CD14-positive monocyte (primary cell): ENCODE results near the gene ZNF318. TPM values are rescaled to one million over a fixed set of nuclear protein-coding genes. Genes with fewer than 3 reads are reported as not detected.
A peak's percentile ranks its signal among the peaks of the same experiment; 100 is the strongest.

Source experiments
- DNase-seq, 3 donors: peaks; one replicate each; pipeline ENCODE4 v3.0.0-alpha.2; 2011 to 2022
- H2AFZ ChIP-seq: 2 replicates; pipeline ENCODE4 v1.6.0; 2012; ENCODE audit warnings: mild to moderate bottlenecking, low read depth, low read length, inconsistent platforms; ENCODE audit not compliant: insufficient read depth, poor library complexity, severe bottlenecking
- H3K27ac ChIP-seq, 2 donors: 1 replicate in 1 of 2; 2 replicates in 1 of 2; pipeline ENCODE4 v1.5.1; 2012 to 2013; ENCODE audit warnings: low read length in 2 of 2, control low read depth in 1 of 2, inconsistent platforms in 1 of 2, low read depth in 1 of 2, mild to moderate bottlenecking in 1 of 2
- H3K27me3 ChIP-seq, 2 donors: one replicate each; pipeline versions ENCODE4 v1.6.0 to v1.6.1; 2011 to 2013; ENCODE audit warnings: low read length in 2 of 2; ENCODE audit not compliant: control insufficient read depth in 2 of 2, insufficient read depth in 2 of 2
- H3K36me3 ChIP-seq, 2 donors: replicated peaks in 1 of 2; 1 replicate in 1 of 2; 2 replicates in 1 of 2; pipeline versions ENCODE4 v1.5.1 to v1.6.1; 2012 to 2013; ENCODE audit warnings: low read length in 2 of 2, control low read depth in 1 of 2, inconsistent platforms in 1 of 2, mild to moderate bottlenecking in 1 of 2; ENCODE audit not compliant: insufficient read depth in 2 of 2, control insufficient read depth in 1 of 2
- H3K4me1 ChIP-seq, 2 donors: 1 replicate in 1 of 2; 2 replicates in 1 of 2; pipeline versions ENCODE4 v1.5.1 to v1.6.1; 2012 to 2013; ENCODE audit warnings: low read length in 2 of 2, control low read depth in 1 of 2, inconsistent platforms in 1 of 2, mild to moderate bottlenecking in 1 of 2, moderate library complexity in 1 of 2; ENCODE audit not compliant: insufficient read depth in 2 of 2, control insufficient read depth in 1 of 2
- H3K4me2 ChIP-seq: replicated peaks from 2 replicates; pipeline ENCODE3; 2012; ENCODE audit warnings: low read length, moderate library complexity, mild to moderate bottlenecking; ENCODE audit not compliant: poor library complexity, severe bottlenecking; ENCODE audit errors: extremely low read depth
- H3K4me3 ChIP-seq, 3 experiments: fragments of 200-600 bp in 1 of 3; sonication (generic) in 1 of 3; replicated peaks in 1 of 3; 1 replicate in 2 of 3; 2 replicates in 1 of 3; pipeline ENCODE4 v1.5.1; 2011 to 2013; ENCODE audit warnings: low read length in 3 of 3, mild to moderate bottlenecking in 3 of 3, control low read depth in 2 of 3, low read depth in 2 of 3, inconsistent platforms in 1 of 3, moderate library complexity in 1 of 3
- H3K79me2 ChIP-seq: 2 replicates; pipeline ENCODE4 v1.6.0; 2012; ENCODE audit warnings: mild to moderate bottlenecking, control low read depth, inconsistent platforms, low read length, moderate library complexity; ENCODE audit not compliant: insufficient read depth
- H3K9ac ChIP-seq: 2 replicates; pipeline ENCODE4 v1.6.0; 2017; ENCODE audit warnings: low read length, mild to moderate bottlenecking; ENCODE audit not compliant: insufficient read depth, poor library complexity, severe bottlenecking
- H3K9me3 ChIP-seq, 2 donors: replicated peaks in 1 of 2; 1 replicate in 1 of 2; 2 replicates in 1 of 2; pipeline versions ENCODE4 v1.5.1 to v1.6.1; 2012 to 2013; ENCODE audit warnings: low read length in 2 of 2, control low read depth in 1 of 2; ENCODE audit not compliant: control insufficient read depth in 1 of 2, insufficient read depth in 1 of 2
- H4K20me1 ChIP-seq: 2 replicates; pipeline ENCODE4 v1.6.0; 2012; ENCODE audit warnings: mild to moderate bottlenecking, low read length, control low read depth, moderate library complexity; ENCODE audit not compliant: insufficient read depth
- H3K27ac Mint-ChIP-seq, 7 donors: one replicate each; pipeline ENCODE4 v1.8.0; 2020; ENCODE audit warnings: mild to moderate bottlenecking in 7 of 7, mixed read lengths in 7 of 7, moderate library complexity in 6 of 7, inconsistent platforms in 2 of 7
- H3K27me3 Mint-ChIP-seq, 3 donors: one replicate each; pipeline ENCODE4 v1.8.0; 2021 to 2022; ENCODE audit warnings: low read depth in 3 of 3, mild to moderate bottlenecking in 3 of 3, mixed read lengths in 3 of 3, moderate library complexity in 3 of 3, inconsistent platforms in 1 of 3
- H3K36me3 Mint-ChIP-seq, 2 donors: one replicate each; pipeline ENCODE4 v1.8.0; 2020; ENCODE audit warnings: mixed read lengths in 2 of 2, inconsistent platforms in 1 of 2, mild to moderate bottlenecking in 1 of 2
- H3K4me1 Mint-ChIP-seq: one replicate; pipeline ENCODE4 v1.8.0; 2020; ENCODE audit warnings: mild to moderate bottlenecking, mixed read lengths
- H3K4me3 Mint-ChIP-seq, 2 donors: one replicate each; pipeline ENCODE4 v1.8.0; 2020; ENCODE audit warnings: mild to moderate bottlenecking in 2 of 2, mixed read lengths in 2 of 2, moderate library complexity in 1 of 2
- H3K9me3 Mint-ChIP-seq, 7 donors: one replicate each; pipeline ENCODE4 v1.8.0; 2020 to 2022; ENCODE audit warnings: mixed read lengths in 7 of 7, mild to moderate bottlenecking in 6 of 7, moderate library complexity in 6 of 7, inconsistent platforms in 2 of 7
- CTCF ChIP-seq: fragments of 200-600 bp; IDR thresholded peaks from one replicate; pipeline ENCODE4 v1.8.0; 2022; ENCODE audit warnings: antibody characterized with exemption, mild to moderate bottlenecking
- WGBS: methylation state at CpG from one replicate; pipeline ENCODE4 v1.1.5; 2013; ENCODE audit warnings: missing lambda C conversion rate; ENCODE audit not compliant: insufficient coverage; 5-methylcytosine and 5-hydroxymethylcytosine counted together
- intact Hi-C, 2 donors: fragments of 100-400 bp; cut with micrococcal nuclease; formaldehyde crosslinking; loops; one replicate each; pipeline versions ENCODE4 v1.15.0 to v1.15.1; 2023
- polyA plus RNA-seq, 3 donors: library from polyadenylated mRNA; depleted of rRNA in 1 of 3; unstranded in 2 of 3; stranded (reverse) in 1 of 3; fragments of 300-500 nt in 2 of 3; fragments of >200 nt in 1 of 3; fragmentation: Illumina TruSeq in 2 of 3; gene quantifications; 1 replicate in 2 of 3; 2 replicates in 1 of 3; pipeline ENCODE4 v1.2.3, GENCODE V29; 2012 to 2021

Gene ZNF318
- polyA plus RNA-seq, 3 donors: 3.2 to 19.4 (median 3.6) TPM

GRCh38 chr6:43308990-43309477, 60.4 kb downstream of the ZNF318 start:
- Histone ChIP-seq H3K9me3 (no peaks in the 10 kb centered on the region), H3K27me3 (no peaks in the 10 kb centered on the region), H3K36me3 (no peaks in the 10 kb centered on the region), H4K20me1 (no peaks in the 10 kb centered on the region), H3K4me3 (peak overlapping the region; percentile 24 to 73 (median 37)), H2AFZ (peak overlapping the region; percentile 66), H3K9ac (peak overlapping the region; percentile 5), H3K27ac (no peak overlapping the region), H3K79me2 (no peaks in the 10 kb centered on the region), H3K4me2 (peak overlapping the region; percentile 81), H3K4me1 (peaks cover 59 to 65% of the 10 kb centered on the region in 2 donors)
- Mint-ChIP-seq H3K9me3 (peaks cover 0 to 3% (median 0%) of the 10 kb centered on the region in 7 donors), H3K4me1 (peaks cover 61% of the 10 kb centered on the region), H3K36me3 (no peaks in the 10 kb centered on the region), H3K27me3 (peaks cover 0 to 2% (median 0%) of the 10 kb centered on the region in 3 donors), H3K4me3 (peak overlapping the region; percentile 80 to 88), H3K27ac (peak overlapping the region in 3 of 7 donors; percentile 13 to 70 (median 66))
- no peak for TF ChIP-seq CTCF
- WGBS: 38% methylated on average over 4 of the region's 9 CpGs
- no peak for DNase-seq
- intact Hi-C loops: no loop called here

DNA sequence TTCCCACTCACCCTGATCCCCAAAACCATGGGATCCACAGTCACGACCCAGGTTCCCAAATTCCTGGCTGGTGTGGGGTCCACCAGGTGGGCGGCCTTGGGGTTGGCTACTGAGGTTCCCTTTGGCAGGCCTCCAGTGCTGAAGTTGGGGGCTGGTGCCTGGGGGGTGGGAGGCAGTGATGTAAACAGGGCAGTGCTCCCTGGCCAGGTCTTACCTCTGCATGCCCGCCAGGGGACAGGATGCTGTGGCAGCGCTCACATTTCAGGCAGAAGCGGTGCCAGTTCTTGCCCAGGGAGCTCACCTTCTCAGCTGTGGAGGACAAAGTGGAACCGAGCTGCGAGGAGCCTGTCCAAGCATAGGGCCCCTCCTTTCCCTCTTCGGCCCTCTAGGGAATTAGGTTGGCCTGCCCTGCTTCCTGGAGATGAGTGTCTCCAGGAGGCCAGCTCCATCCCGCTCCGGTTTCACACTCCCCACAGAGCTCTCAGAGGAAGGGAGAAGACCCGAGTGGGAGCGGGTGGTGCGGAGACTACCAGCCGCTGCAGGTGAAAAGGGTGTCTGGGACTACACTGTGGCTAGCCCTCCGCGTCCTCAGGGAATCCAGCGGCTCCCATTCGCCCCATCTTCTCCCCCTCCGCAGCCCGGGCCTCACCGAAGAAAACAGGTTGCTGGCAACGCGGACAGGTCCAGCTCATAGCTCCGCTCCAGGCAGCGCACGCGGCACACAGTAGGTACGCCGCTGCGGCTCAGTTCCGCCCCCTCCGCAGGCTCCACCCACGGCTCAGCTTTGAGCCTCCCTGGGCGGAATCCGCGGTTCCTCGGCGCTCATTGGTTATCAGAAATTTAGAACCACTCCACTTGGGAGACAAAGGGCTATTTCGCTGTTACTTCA, 61.1 kb downstream of the ZNF318 start, which contains the start of gene CRIP3:
Gene CRIP3, minus strand, starts transcription at position 726 of the 889 bp plus-strand sequence. Its CDS starts 34 bp downstream, at position 692.
- DNase-seq: peak; percentile 25 to 48 (median 39)
- Histone ChIP-seq H3K4me2 (peak within 1 kb of the TSS; percentile 81), H3K9me3 (no peaks in the 10 kb centered on the region), H3K4me3 (peak within 1 kb of the TSS; percentile 24 to 73 (median 37)), H3K36me3 (no peaks in the 10 kb centered on the region), H3K27me3 (no peaks in the 10 kb centered on the region), H3K9ac (peak within 1 kb of the TSS; percentile 5), H2AFZ (peak within 1 kb of the TSS; percentile 66), H4K20me1 (no peaks in the 10 kb centered on the region), H3K27ac (no peak within 1 kb of the TSS), H3K79me2 (no peaks in the 10 kb centered on the region), H3K4me1 (peaks cover 52 to 58% of the 10 kb centered on the region in 2 donors)
- WGBS: 3% methylated on average over 34 of the region's 39 CpGs
- H3K27me3 Mint-ChIP-seq: peaks cover 0 to 2% (median 0%) of the 10 kb centered on the region in 3 donors
- peak within 1 kb of the TSS; percentile 80 to 88 for H3K4me3 Mint-ChIP-seq
- no peaks in the 10 kb centered on the region for H3K36me3 Mint-ChIP-seq
- peaks cover 54% of the 10 kb centered on the region for H3K4me1 Mint-ChIP-seq
- H3K9me3 Mint-ChIP-seq: peaks cover 0 to 3% (median 0%) of the 10 kb centered on the region in 7 donors
- H3K27ac Mint-ChIP-seq: peak within 1 kb of the TSS in 4 of 7 donors; percentile 66 to 78 (median 70)
- intact Hi-C loops: no loop called here
- peak; percentile 64 for TF ChIP-seq CTCF
